DMS 273 (cell line): ENCODE results near the gene GAB2.

ENCODE experiments used
- DNase-seq: peaks from one replicate; lab custom pipeline; 2025; ENCODE audit not compliant: unreplicated experiment; lab: John Stamatoyannopoulos, UW

The GAB2 gene

GRCh38 chr11:78212586-78213371, 204.8 kb downstream of the GAB2 start:
- no peak for DNase-seq

GRCh38 chr11:78211565-78211964, 206.1 kb downstream of the GAB2 start:
- DNase-seq: no peak

GRCh38 chr11:78210000-78210608, 207.5 kb downstream of the GAB2 start:
- no peak for DNase-seq

- DNase-seq: no peak
These were observed 208.1 kb downstream of the GAB2 start for GRCh38 chr11:78209478-78209877.

- DNase-seq: no peak
These were observed 209.1 kb downstream of the GAB2 start for GRCh38 chr11:78208257-78209165.

GRCh38 chr11:78207532-78208256, 209.9 kb downstream of the GAB2 start:
- DNase-seq: no peak

GRCh38 chr11:78205691-78206090, 211.9 kb downstream of the GAB2 start:
- DNase-seq: no peak

- no peak for DNase-seq
These were observed 212.4 kb downstream of the GAB2 start for GRCh38 chr11:78205256-78205655.

GRCh38 chr11:78203184-78203583, 214.4 kb downstream of the GAB2 start:
- no peak for DNase-seq

GRCh38 chr11:78202733-78203167, 214.9 kb downstream of the GAB2 start:
- DNase-seq: no peak

GRCh38 chr11:78201096-78201818, 216.4 kb downstream of the GAB2 start:
- DNase-seq: no peak

- no peak for DNase-seq
These were observed 217.1 kb downstream of the GAB2 start for GRCh38 chr11:78200553-78200952.

- no peak for DNase-seq
These were observed 217.6 kb downstream of the GAB2 start for GRCh38 chr11:78200061-78200460.

GRCh38 chr11:78199653-78200015, 218.0 kb downstream of the GAB2 start:
- DNase-seq: no peak

- DNase-seq: no peak
These were observed 218.5 kb downstream of the GAB2 start for GRCh38 chr11:78199015-78199652.

- no peak for DNase-seq
These were observed 219.8 kb downstream of the GAB2 start for GRCh38 chr11:78197816-78198215.

GRCh38 chr11:78196661-78197091, 220.9 kb downstream of the GAB2 start:
- DNase-seq: no peak

GRCh38 chr11:78195917-78196560, 221.6 kb downstream of the GAB2 start:
- DNase-seq: no peak

GRCh38 chr11:78194490-78194889, 223.1 kb downstream of the GAB2 start:
- no peak for DNase-seq
